ENCODE measurements around the gene ACD.

Gene ACD

GRCh38 chr16:67661101-67661761, 1.2 kb upstream of the ACD start:
- peak; percentile 63 for DNase-seq

- DNase-seq, result peak; percentile 99
Observed at GRCh38 chr16:67660564-67661028, 536 bp upstream of the ACD start, which contains the start of gene PARD6A. Gene PARD6A, plus strand, starts transcription at chr16:67660960. Its CDS starts 79 bp downstream, at chr16:67661039.

GRCh38 chr16:67658849-67659674, 998 bp downstream of the ACD start:
- peak; percentile 38 for DNase-seq

- no peak for DNase-seq
Observed at GRCh38 chr16:67657751-67658518, 2.1 kb downstream of the ACD start.

DNA sequence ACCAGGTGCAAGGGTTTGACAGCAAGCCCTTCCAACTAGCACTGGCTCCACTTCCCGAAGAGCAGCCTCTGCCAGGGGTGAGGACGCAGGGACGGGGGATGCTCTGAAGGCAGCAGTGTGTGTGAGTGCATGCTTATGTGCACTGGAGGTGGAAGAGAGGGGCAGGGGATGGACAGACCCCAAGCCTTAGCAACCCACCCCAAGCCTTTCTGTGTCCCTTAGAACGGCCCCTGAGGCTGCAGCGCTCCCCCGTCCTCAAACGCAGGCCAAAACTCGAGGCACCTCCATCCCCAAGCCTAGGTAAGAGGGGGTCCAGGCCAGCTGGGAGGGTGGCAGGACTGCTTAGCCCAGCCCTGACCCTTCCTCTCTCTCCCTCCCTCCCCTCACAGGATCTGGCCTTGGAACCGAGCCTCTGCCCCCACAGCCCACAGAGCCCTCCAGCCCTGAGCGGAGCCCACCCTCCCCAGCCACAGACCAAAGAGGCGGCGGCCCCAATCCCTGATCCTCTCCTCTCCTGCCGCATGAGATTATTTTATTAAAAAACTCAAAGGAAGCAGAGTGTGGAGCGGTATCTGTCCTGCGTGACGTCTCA, 2.9 kb downstream of the ACD start:
- no peak for DNase-seq

DNA sequence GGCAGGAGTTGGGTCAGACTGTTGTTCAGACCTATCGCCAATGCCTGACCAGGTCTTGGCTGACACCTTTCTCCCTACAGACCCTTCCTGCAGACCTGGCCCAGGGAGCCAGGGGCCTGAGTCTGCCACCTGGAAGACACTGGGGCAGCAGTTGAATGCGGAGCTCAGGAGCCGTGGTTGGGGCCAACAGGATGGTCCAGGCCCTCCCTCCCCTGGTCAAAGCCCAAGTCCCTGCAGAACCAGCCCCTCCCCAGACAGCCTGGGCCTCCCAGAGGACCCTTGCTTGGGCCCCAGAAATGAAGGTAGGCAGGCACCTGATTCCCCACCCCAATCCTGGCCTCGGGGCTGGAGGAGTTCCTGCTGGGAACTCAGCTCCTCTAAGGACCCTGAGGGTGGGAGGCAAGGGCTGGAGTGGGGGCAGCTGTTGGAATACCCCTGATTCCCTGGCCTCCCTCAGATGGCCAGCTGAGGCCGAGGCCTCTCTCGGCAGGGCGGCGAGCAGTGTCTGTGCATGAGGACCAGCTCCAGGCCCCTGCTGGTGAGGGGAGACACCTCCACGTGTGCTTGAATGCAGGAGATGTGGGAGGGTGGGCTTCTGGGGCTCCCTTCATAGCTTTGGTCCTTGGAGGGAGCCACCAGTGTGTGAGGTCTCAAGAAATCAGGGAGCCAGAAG, 3.6 kb downstream of the ACD start:
- DNase-seq, result no peak

DNA sequence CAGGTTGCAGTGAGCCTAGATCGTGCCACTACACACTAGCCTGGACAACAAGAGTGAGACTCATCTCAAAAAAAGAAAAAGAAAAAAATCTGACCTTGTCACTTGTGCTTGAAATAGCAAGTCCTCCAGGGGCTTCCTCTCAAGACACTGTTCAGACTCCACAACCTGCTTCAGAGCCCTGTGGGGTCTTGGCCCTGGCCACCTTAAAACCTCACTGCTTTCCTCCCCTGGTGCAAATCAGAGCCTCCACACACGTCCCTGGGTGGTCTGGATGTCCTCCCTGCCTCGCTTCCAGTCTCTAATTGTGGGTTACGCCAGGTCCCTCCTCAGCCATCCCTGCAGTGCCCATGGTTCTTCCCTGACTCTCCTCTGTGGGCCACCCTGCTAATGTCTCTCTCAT, 4.7 kb downstream of the ACD start:
- DNase-seq, result no peak

DNA sequence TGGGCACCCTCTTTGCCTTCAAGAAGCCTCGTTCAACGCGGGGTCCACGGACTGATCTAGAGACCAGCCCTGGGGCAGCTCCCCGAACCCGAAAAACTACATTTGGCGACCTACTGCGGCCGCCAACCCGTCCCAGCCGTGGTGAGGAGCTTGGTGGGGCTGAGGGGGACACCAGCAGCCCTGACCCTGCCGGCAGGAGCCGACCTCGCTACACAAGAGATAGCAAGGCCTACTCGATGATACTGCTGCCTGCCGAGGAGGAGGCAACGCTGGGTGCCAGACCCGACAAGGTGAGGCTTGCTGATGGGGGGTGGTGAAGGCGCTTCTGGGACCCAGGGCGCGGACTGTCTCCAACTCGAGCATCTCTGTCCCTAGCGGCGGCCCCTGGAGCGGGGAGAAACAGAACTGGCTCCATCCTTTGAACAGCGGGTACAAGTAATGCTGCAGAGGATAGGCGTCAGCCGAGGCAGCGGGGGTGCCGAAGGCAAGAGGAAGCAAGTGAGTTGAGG, 5.6 kb downstream of the ACD start:
- DNase-seq, result no peak

- no peak for DNase-seq
Observed at GRCh38 chr16:67653789-67654402, 6.2 kb downstream of the ACD start.

DNA sequence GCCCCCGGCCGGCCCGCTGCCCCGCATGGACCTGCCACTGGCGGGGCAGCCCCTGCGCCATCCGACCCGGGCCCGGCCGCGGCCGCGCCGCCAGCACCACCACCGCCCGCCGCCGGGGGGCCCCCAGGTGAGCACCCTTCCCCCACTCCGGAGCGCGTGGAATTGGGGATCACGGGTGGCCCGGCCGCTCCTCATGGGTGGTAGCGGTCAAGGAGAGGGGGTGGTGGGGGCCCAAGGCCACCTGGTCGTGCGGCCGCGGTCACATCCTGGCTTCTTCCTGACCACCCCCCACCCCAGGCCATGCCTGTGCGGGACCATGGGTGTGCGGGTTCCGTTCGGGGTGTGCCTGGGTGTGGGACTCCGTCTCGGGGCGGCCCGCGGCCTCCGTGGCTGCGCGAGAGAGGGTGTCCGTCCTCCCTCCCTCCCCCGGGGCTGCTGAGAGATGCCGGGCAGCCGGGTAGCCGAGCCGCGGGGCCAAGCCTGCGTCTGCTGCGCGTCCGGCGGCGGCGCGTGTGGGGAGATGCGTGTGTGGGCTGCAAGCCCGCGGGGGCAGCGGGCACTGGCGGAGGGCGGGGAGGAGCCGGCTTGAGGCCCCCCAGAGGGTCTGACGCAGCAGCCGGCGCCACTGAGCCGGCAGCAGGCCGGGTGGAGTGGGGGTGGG, 6.8 kb downstream of the ACD start:
- DNase-seq, result no peak

DNA sequence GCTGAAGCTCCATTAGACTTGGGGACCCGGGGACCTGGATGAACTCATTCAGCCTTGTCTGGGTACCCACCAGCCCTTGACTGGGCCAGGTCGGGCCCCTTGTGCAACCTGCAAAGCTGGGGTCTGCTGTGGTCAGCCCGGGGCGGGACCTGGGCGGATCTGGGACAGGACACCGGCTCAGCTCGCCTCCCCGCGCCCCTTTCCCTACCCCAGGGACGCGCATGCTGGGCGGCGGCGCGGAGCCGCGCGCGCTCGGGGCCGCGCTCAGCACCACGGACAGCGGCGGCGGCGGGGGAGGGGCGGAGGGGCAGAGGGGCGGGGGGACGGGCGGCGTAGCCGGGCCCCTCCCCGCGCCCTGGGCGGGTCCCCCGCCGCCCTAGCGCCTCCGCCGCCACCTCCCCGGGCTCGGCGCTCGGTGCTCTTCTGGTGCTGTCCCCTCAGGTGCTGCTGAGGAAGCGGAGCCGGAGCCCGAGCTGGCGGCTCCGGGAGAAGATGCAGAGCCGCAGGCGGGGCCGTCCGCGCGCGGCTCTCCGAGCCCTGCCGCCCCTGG, 7.4 kb downstream of the ACD start:
- DNase-seq, result no peak

DNA sequence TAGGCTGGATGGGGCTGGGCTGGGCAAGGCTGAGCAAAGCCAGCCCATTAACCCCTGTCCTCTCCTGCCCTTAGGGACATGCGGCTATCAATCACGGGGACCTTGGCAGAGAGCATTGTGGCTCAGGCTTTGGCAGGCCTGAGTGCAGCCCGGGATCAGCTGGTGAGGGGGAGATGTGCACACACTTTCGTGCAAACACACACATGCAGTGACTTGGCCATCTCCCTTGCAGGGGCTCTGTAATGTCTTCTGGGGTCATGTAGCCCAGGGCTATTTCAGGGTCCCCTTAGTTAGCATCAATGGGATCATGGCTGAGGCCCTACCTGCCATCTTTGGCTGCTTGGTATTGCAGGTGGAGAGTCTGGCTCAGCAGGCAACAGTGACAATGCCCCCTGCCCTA, 8.2 kb downstream of the ACD start:
- DNase-seq, result no peak

DNA sequence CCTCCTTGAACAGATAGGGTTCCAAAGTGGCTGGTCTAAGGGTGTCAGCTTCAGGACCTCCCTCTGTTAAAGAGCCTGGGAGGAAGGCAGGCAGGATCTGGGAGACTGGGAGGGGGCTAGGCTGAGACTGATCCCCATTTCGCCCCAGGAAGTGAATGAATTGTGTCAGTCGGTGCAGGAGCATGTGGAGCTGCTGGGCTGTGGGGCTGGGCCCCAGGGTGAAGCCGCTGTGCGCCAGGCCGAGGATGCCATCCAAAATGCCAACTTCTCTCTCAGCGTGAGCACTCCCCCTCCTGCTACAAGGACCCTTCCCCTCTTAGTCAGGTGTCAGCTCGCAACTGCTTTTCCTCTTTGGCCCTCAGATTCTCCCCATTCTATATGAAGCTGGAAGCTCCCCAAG, 9.0 kb downstream of the ACD start:
- DNase-seq, result no peak

- no peak for DNase-seq
Observed at GRCh38 chr16:67650023-67650422, 10.0 kb downstream of the ACD start.

DNA sequence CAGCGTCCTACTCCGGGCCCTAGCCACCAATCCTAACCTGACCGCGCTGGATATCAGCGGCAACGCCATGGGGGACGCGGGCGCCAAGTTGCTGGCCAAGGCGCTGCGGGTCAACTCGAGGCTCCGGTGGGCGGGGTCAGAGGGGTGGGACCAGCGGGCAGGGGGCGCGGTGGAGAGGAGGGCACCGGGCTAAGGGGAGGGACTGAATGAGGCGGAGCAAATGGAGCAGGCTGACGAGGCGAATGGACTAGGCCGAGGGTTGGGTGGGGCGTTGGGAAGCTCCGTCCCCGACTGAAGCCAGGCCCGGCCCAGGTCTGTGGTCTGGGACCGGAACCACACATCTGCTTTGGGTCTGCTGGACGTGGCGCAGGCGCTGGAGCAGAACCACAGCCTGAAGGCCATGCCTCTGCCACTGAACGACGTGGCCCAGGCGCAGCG, 10.5 kb downstream of the ACD start:
- no peak for DNase-seq

DNA sequence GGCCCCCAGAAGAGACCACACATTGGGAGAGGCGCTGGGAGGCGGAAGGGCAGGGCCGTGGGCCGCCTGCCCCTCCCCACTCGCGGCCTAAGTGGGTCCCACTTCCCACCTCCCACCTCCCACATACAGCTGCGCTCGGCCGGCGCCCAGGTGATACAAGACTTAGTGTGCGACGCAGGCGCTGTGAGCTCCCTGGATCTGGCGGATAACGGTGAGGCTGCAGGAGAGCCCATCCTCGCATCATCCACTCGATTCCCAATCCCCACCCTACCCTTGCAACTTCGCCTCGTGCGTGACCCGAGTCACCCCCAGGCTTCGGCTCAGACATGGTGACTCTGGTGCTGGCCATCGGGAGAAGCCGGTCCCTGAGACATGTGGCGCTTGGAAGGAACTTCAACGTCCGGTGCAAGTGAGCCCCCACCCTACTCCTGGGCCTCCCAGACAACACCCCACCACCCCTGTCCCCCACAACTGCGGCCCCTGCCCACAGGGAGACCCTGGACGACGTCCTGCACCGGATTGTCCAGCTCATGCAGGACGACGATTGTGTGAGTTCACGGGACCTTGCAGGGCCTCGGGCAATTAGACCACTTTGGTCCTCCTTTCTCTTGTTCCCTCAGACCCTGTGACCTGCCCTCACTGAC, 11.2 kb downstream of the ACD start:
- DNase-seq, result no peak

GRCh38 chr16:67648088-67648763, 11.8 kb downstream of the ACD start:
- no peak for DNase-seq

- DNase-seq, result no peak
Observed at GRCh38 chr16:67647681-67648080, 12.4 kb downstream of the ACD start.

GRCh38 chr16:67647111-67647651, 12.9 kb downstream of the ACD start:
- no peak for DNase-seq

All from hematopoietic multipotent progenitor cell treated with erythropoietin and hydrocortisone succinate and interleukin-3 and kit ligand, for 4 days (in vitro differentiated cells).